GM21447 (cell line): ENCODE results near the gene KRTAP24-1.

Experiments used
- ATAC-seq: cut with Tn5 transposase; IDR thresholded peaks from one replicate; pipeline ENCODE4 v1.9.1; 2021; ENCODE audit not compliant: unreplicated experiment

KRTAP24-1 gene

DNA sequence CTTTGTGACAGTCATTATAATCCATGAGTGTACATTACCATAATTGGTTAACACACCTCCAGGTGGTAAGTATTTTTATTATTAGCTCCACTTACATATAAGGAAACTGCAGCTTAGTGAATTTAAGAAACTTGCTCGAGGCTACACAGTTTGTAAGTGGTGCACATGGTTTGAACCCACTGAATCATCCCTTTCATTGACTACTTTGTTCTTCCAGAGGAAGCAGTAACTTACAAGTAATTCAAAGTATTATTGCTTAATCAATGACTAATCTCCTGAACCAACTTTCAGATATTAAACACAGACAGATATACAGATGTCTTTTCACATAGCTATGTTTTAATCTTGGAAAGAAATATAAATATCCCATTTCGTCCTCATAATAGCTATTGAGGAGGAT, 48.1 kb downstream of the KRTAP24-1 start:
- no peak for ATAC-seq

DNA sequence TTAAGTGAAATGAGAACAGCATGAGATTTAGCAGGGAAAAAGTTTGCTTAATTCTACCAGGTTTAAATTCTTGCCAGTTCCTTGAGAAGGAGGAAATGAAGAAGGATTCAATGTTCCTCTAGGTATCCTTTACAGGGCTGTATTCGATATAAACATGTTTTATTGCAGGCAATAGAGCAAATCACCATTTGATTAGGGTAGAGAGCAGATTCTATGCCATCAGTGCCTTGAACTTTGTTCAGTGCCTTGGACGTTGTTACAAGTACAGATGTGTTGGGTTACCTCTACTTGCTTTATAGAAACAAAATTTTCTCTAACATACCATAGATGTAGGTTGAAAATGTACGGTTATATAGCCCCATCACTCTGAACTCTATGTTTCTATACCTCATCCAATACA, 48.7 kb downstream of the KRTAP24-1 start:
- ATAC-seq, result no peak

DNA sequence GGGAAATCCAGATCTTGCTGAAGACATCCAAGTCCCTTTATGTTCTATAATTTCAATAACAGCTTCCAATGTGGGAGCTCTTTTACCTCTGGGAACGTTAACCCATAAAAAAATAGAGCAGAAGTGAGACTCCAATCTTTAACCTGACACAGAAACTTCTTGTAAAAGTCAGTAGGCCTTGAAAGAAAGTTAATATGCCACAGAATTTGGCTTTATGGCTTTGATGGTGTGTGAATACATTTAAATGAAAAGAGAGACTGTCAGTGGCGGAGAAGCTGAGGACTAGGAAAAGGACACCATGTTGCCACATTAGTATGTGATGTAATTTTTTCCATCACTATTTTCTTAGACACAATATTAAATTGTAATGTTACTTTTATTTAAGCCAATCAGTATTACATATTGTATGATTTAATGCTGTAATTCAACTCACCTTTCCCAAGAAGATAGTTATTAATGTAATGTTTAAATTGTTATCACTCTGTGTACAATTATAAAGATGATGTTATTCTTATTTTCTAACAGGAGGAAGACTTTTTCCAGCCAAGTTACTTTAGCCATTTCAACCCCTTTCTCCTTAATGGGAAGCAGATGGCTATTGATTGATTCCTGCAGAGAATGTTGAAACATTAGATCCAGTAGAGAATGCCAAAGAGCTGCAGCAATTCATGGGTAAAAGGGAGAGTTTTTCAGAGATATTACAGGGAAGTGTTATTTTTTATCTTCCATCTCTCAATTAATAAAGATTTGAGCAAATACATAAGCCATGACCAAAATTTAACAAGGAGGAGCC, 49.3 kb downstream of the KRTAP24-1 start:
- no peak for ATAC-seq

DNA sequence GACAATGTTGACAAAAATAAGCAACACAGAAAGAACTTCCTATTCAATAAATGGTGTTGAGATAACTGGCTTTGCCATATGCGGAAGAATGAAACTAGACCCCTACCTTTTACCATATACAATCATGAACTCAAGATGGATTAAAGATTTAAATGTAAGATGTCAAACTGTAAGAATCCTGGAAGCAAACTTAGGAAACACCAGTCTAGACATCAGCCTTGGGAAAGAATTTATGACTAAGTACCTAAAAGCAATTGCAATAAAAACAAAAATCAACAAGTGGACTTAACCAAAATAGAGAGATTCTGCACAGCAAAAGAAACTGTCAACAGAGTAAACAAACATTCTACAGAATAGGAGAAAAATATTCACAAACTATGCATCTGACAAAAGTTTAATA, 50.7 kb downstream of the KRTAP24-1 start:
- no peak for ATAC-seq
